DOHH2 (cell line): ENCODE results near the gene CMAS.
"Not testable (repeated sequence)": the region's sequence is repeated elsewhere in the genome, so short reads cannot be mapped to it uniquely, and the experiment has no call there.

Source experiments
- H3F3A ChIP-seq: fragments of 200-600 bp; sonication (generic), shearing (Covaris generic); 2 replicates; pipeline ENCODE4 v1.6.0; 2016; ENCODE audit warnings: antibody characterized with exemption, mild to moderate bottlenecking; ENCODE audit not compliant: control insufficient read depth, insufficient read depth
- H3K27ac ChIP-seq: fragments of 200-600 bp; sonication (generic); 2 replicates; pipeline ENCODE4 v1.5.1; 2014; ENCODE audit warnings: low read depth, mild to moderate bottlenecking, low read length, moderate library complexity
- H3K27me3 ChIP-seq: fragments of 200-600 bp; sonication (generic); 2 replicates; pipeline ENCODE4 v1.6.1; 2014; ENCODE audit warnings: mild to moderate bottlenecking, low read length, mixed read lengths; ENCODE audit not compliant: control insufficient read depth
- H3K36me3 ChIP-seq: fragments of 200-600 bp; sonication (generic); 2 replicates; pipeline ENCODE4 v1.6.1; 2014; ENCODE audit warnings: mild to moderate bottlenecking, low read length, moderate library complexity, mixed read lengths; ENCODE audit not compliant: control insufficient read depth
- H3K4me1 ChIP-seq: fragments of 200-600 bp; sonication (generic); 2 replicates; pipeline ENCODE4 v1.6.1; 2014; ENCODE audit warnings: mild to moderate bottlenecking, low read length, mixed read lengths; ENCODE audit not compliant: control insufficient read depth
- H3K4me2 ChIP-seq: fragments of 200-600 bp; sonication (generic); 2 replicates; pipeline ENCODE4 v1.6.0; 2014; ENCODE audit warnings: mild to moderate bottlenecking, low read length, moderate library complexity
- H3K4me3 ChIP-seq: fragments of 200-600 bp; sonication (generic); 2 replicates; pipeline ENCODE4 v1.5.1; 2014; ENCODE audit warnings: mild to moderate bottlenecking, low read length, mixed read lengths
- H3K79me2 ChIP-seq: fragments of 200-600 bp; sonication (generic); 2 replicates; pipeline ENCODE4 v1.6.1; 2014; ENCODE audit warnings: mild to moderate bottlenecking, low read length, mixed read lengths; ENCODE audit not compliant: control insufficient read depth
- H3K9me2 ChIP-seq: fragments of 200-600 bp; sonication (generic); replicated peaks from 2 replicates; pipeline ENCODE4 v1.6.1; 2014; ENCODE audit warnings: mild to moderate bottlenecking, low read length, mixed read lengths; ENCODE audit not compliant: control insufficient read depth
- H3K9me3 ChIP-seq: fragments of 200-600 bp; sonication (generic); 2 replicates; pipeline ENCODE4 v1.6.1; 2014; ENCODE audit warnings: antibody characterized with exemption, low read length, mixed read lengths; ENCODE audit not compliant: control insufficient read depth, insufficient read depth
- H4K20me1 ChIP-seq: fragments of 200-600 bp; sonication (generic); 2 replicates; pipeline ENCODE4 v1.6.0; 2014; ENCODE audit warnings: low read depth, mild to moderate bottlenecking, antibody characterized with exemption, low read length, moderate library complexity; ENCODE audit not compliant: control insufficient read depth, insufficient read depth
- EZH2phosphoT487 ChIP-seq: fragments of 200-600 bp; sonication (generic); IDR thresholded peaks from 2 replicates; pipeline ENCODE4 v1.6.1; 2017; ENCODE audit warnings: borderline replicate concordance, mild to moderate bottlenecking, antibody characterized with exemption, low read length, moderate library complexity, mixed read lengths
- TF ChIP-seq, protein P1 (sequence below): fragments of 200-600 bp; sonication (generic); IDR thresholded peaks from one replicate; pipeline ENCODE4 v1.5.1; 2014; ENCODE audit warnings: antibody characterized with exemption, mild to moderate bottlenecking, low read depth, low read length; ENCODE audit not compliant: poor library complexity, severe bottlenecking

The CMAS gene

DNA sequence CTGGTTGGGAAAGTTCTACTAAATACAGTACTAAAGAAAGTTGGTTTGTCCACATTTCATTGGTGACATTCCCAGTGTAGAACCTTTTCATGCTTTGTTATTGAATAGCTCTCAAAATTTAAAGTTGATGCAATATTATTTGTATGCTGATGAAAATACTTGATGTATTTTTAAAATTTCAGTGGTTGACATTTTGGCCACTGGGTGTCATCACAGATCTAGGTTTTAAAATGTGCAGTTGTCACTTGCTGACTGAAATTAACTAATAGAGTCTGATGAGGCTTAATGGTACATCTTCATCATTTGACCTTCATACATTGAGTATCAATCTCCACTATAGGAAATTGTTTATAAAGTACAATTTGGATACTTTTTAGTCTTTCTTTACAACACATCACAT, 37.1 kb downstream of the CMAS start:
- TF ChIP-seq EZH2phosphoT487 = no peak
- TF ChIP-seq, protein P1, sequence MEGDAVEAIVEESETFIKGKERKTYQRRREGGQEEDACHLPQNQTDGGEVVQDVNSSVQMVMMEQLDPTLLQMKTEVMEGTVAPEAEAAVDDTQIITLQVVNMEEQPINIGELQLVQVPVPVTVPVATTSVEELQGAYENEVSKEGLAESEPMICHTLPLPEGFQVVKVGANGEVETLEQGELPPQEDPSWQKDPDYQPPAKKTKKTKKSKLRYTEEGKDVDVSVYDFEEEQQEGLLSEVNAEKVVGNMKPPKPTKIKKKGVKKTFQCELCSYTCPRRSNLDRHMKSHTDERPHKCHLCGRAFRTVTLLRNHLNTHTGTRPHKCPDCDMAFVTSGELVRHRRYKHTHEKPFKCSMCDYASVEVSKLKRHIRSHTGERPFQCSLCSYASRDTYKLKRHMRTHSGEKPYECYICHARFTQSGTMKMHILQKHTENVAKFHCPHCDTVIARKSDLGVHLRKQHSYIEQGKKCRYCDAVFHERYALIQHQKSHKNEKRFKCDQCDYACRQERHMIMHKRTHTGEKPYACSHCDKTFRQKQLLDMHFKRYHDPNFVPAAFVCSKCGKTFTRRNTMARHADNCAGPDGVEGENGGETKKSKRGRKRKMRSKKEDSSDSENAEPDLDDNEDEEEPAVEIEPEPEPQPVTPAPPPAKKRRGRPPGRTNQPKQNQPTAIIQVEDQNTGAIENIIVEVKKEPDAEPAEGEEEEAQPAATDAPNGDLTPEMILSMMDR = peak; percentile 48
- H3F3A ChIP-seq = no peaks in the 10 kb centered on the region

DNA sequence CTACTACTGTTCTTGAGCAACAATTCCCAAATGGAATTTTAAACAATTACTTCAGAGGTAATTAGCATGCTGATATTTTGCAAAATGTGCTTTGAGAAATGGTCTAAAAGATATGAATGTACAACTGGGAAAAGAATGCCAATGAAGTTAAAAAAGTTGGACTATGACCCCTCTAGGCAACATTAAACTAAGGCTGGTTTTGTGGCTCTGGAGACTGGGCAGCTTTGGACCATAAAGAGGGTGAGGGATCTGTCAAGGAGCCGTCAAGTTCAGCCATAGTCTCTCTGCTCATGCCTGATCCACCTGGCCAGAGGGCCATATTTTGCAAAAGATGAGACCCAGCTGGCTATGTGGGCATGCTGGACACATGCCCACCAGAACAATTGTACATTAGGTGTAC, 38.8 kb downstream of the CMAS start:
- no peaks in the 10 kb centered on the region for H3K9me2 ChIP-seq
- H3F3A ChIP-seq = no peaks in the 10 kb centered on the region
- H3K36me3 ChIP-seq = no peaks in the 10 kb centered on the region
- no peaks in the 10 kb centered on the region for H3K79me2 ChIP-seq
- TF ChIP-seq EZH2phosphoT487 = no peak
- TF ChIP-seq, protein P1 = no peak
- H3K4me1 ChIP-seq = no peaks in the 10 kb centered on the region
- H3K9me3 ChIP-seq = no peaks in the 10 kb centered on the region
- no peaks in the 10 kb centered on the region for H4K20me1 ChIP-seq
- H3K4me2 ChIP-seq = no peak overlapping the region
- no peak overlapping the region for H3K27ac ChIP-seq
- no peak overlapping the region for H3K4me3 ChIP-seq
- H3K27me3 ChIP-seq = no peaks in the 10 kb centered on the region

More for the DNA sequence above, 37.1 kb downstream of the CMAS start:
- H3K36me3 ChIP-seq = no peaks in the 10 kb centered on the region
- H3K4me3 ChIP-seq = no peak overlapping the region
- no peak overlapping the region for H3K4me2 ChIP-seq
- no peaks in the 10 kb centered on the region for H3K79me2 ChIP-seq
- no peaks in the 10 kb centered on the region for H3K4me1 ChIP-seq
- no peaks in the 10 kb centered on the region for H3K9me2 ChIP-seq
- H3K9me3 ChIP-seq = no peaks in the 10 kb centered on the region
- H3K27ac ChIP-seq = no peak overlapping the region
- no peaks in the 10 kb centered on the region for H4K20me1 ChIP-seq
- H3K27me3 ChIP-seq = no peaks in the 10 kb centered on the region

DNA sequence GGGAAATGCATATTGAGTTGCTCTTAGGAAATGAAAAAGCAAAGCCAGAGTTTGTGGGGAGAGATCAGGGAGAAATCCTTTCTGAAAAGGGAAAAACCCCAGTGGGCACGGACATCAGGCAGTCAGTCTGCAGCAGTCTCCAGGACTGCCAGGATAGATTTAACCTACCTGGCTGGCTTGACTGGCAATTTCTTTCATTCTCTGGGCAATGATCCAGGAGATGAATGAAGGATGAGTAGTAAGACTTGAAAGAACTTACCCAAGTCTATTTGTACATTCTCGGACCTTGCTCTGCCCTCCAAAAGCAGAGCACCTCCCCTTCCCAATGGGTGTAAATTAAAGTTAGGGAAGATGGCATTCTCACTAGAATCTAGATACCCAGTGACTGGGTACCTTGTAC, 42.9 kb downstream of the CMAS start:
- TF ChIP-seq, protein P1 = no peak
- no peak for TF ChIP-seq EZH2phosphoT487
- H3K79me2 ChIP-seq = no peaks in the 10 kb centered on the region

DNA sequence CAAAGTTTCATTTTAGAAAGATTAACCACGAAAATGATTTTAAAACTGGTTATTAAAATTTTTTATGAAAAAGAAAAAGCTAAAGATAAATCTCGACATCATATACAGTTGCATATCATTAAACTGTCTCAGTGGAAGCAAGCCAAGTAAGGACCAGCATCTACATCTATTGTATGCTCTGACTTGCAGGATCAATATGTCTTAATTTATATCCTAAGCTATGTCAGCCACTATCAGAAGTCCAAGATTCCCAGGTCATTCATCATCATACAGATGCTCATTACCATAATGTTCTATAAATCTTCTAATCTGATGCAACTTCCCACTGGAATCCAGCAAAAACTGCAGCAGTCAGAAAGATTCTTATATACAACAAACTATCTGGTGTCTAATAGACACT, 43.5 kb downstream of the CMAS start:
- Histone ChIP-seq H3K79me2 (no peaks in the 10 kb centered on the region), H4K20me1 (no peaks in the 10 kb centered on the region), H3K9me3 (no peaks in the 10 kb centered on the region), H3K4me1 (no peaks in the 10 kb centered on the region), H3K9me2 (no peaks in the 10 kb centered on the region), H3K27me3 (no peaks in the 10 kb centered on the region), H3K4me3 (no peak overlapping the region), H3K27ac (no peak overlapping the region), H3K4me2 (no peak overlapping the region), H3F3A (no peaks in the 10 kb centered on the region), H3K36me3 (no peaks in the 10 kb centered on the region)
- no peak for TF ChIP-seq EZH2phosphoT487
- TF ChIP-seq, protein P1 = no peak

More for the DNA sequence above, 42.9 kb downstream of the CMAS start:
- Histone ChIP-seq H3K4me1 (no peaks in the 10 kb centered on the region), H3K9me3 (no peaks in the 10 kb centered on the region), H3K4me3 (no peak overlapping the region), H3K36me3 (no peaks in the 10 kb centered on the region), H3K27ac (no peak overlapping the region), H3K27me3 (no peaks in the 10 kb centered on the region), H3K4me2 (no peak overlapping the region), H3K9me2 (no peaks in the 10 kb centered on the region), H3F3A (no peaks in the 10 kb centered on the region), H4K20me1 (no peaks in the 10 kb centered on the region)

DNA sequence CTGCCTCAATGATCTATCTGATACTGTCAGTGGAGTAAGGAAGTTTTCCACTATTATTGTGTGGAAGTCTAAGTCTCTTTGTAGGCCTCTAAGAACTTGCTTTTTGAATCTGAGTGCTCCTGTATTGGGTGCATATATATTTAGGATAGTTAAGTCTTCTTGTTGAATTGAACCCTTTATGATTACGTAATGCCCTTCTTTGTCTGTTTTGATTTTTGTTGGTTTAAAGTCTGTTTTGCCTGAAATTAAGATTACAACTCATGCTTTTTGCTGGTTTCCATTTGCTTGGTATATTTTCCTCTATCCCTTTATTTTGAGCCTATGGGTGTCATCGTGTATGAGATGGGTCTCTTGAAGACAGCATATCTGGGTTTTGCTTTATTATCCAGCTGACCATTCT, 53.0 kb downstream of the CMAS start:
- not testable (repeated sequence) for H3K9me2 ChIP-seq, H3K4me2 ChIP-seq, H3K36me3 ChIP-seq, H3K27me3 ChIP-seq, H3F3A ChIP-seq, H3K79me2 ChIP-seq, H4K20me1 ChIP-seq, H3K9me3 ChIP-seq, H3K4me3 ChIP-seq, H3K4me1 ChIP-seq, H3K27ac ChIP-seq
